Cerebellar nuclear complex (tissue), 1 donor: ENCODE measurements around the gene TDRD5.

Experiments
- DNase-seq, 2 experiments: peaks; one replicate each; lab custom pipeline; 2025; lab: John Stamatoyannopoulos, UW

The TDRD5 gene, protein sequence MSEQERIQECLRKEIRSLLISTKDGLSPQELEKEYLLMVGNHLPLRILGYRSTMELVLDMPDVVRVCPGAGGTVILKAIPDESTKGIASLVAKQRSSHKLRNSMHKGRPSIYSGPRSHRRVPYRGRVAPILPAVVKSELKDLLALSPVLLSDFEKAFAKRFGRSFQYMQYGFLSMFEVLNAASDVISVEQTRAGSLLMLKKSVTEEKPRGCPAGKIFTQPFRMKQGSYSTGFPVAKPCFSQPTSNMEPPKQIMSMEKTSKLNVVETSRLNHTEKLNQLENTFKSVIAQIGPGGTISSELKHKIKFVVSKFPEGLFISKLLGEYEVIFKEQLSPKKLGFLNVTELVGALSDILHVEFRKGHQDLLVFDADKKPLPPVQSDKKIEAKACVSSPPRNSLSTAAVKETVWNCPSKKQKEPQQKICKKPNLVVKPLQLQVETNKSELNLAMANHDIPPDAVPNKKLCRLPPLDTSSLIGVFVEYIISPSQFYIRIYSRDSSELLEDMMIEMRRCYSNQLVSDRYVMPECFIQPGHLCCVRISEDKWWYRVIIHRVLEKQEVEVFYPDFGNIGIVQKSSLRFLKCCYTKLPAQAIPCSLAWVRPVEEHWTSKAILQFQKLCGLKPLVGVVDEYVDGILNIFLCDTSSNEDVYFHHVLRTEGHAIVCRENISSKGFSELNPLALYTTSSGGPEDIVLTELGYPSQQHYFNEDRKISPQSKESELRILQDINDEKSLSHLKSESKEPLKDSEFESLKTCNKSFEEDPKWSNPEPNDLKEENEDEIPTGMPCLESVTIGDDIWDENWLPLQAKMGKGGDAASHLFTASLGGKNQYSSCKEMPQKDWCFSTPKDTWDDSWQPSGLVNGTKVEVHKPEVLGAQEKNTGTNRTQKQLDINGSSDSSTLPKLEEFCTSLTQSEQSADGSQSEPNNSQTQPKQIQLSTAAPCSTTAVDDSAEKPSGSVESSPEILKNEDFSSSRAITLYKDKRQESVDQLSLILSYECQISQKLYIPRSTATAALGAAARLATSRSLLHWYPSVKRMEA

DNA sequence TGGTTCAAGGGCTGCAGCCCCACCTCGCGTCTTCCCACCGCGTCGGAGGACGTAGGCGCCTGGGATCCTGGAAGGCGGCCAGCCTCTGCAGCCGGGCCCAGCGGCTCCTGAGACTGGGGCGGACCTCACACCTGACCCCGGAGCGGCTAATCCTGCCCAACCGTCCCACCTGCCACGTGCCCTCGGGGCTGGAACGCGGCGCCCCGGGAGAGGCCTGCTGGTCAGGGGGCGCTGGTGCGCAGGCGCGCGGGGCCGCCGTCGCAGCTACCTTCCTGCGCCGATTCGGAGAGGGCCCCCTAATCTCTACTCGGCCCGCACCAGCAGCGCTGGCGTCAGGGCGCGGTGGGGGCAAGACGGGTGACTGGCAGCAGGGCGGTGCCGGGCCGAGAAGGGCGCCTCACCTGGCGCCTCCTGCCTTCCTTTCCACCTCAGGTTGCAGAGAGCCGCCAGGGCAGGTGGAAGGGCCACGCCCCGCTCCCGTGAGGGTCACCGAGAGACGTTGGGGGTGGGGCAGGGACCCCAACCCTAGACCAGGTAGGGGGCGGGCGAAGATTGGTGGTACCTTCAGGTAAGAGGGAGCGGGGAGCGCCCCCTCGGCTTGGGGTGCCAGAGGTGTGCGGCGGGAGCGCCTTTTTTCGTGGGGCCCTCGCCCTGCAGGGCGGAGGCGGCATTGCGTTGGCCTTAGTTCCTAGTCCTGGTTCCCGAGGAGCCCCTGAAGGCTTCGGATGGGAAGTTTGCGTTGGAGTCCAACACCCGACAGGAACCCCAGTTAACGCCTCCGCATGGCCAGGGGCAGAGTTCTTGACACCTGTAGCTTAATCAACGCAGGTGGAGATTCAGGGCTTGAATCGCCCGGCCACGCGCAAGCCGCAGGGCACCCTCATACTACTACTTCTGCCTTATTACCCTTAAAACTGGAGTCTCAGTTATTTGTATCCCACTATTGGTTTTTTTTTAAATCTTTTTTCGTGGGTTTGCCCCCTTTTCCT, at the start of gene TDRD5:
Gene TDRD5, plus strand, starts transcription at position 241 of the 989 bp plus-strand sequence. CDS start 784 bp downstream, outside the sequence.
- DNase-seq = no peak

DNA sequence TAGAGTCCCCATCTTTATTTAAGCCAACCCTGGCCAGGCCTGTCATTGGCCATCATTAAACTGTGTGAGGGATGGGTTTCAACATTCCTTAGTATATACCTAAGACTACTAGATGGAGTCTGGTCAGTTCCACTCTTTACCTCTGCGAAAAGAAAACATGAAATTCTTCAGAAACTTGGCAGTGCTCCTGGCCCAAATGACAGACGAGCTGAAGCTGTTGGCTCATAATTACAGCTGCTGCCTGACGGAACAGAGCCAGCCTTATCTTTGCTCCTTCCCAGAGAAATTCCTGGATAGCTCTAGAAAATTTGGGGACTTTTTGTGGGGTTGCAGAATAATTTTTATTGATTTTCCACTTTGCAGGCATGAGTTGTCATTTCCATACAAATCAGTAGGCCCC, 46.3 kb upstream of the TDRD5 start:
- DNase-seq = no peak

DNA sequence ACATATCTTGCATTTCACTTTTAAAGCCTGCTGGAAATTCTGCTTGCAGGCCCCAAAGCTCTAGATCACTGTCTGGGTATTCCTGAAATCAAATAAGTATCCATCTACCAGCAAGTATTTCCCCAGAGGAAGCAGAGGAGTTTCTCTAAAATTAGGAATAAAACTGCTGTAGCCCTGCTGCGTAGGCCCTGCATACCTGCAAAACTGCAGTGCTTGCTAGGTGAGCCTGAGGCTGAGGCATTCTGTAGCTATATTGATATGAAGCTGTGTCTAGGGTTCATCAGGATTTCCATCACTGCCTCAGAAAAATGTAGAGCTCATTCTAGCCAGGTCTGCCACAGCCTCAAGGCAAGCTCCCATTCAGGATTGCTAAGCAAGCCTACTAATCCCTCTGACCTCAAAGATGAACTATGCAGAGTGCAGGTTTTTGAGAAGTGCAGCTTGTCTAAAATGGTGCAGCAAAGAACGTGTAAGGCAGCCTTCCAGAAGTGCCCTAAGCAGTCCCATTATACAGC, 44.6 kb upstream of the TDRD5 start:
- DNase-seq = no peak

DNA sequence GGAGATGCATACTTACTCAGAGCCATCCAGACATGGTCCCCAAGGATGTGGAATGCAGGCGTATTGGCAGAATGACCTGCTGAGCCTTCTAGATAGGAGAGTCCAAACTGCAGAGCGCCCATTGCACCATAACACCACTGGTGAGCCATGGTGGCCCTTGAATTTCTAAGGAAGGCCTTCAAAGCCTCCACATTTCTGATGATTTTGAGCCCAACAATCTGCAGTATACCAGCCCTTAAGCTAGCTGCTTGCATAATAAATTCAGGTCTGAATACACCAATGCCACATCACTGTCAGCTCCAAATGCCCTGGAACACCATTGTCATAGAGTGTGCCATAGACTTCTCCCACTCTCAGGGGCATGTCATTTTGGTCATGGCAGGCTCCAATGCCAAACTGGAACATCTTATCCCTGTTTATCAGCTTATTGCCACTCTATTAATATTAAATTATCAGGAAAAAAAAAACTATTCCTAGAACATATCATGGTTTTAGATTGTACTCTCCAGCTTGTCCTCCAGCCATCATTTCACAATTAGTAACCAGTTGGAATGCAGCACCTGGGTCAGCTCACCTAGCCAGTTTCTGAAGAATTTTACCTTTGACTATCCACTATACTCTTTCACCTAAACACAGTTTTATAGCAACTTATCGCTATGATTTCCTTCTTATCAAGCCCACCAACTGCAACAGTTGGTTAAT, 42.8 kb upstream of the TDRD5 start:
- DNase-seq = no peak

DNA sequence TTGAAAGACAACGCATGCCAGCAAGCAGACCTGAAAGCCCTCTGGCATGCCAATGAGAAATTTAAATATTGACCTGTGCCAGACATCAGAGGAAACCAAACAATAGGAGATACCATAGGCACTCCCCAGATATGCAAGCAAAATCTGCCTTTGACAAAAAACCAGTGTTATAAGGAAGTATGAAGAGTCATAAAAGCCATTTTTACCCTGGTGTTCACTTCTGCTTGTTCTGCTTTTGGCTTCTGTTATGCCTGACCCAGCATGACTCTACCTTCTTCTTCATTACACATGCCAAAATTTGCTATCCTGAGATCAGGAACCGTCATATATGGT, 42.3 kb upstream of the TDRD5 start:
- DNase-seq = no peak

DNA sequence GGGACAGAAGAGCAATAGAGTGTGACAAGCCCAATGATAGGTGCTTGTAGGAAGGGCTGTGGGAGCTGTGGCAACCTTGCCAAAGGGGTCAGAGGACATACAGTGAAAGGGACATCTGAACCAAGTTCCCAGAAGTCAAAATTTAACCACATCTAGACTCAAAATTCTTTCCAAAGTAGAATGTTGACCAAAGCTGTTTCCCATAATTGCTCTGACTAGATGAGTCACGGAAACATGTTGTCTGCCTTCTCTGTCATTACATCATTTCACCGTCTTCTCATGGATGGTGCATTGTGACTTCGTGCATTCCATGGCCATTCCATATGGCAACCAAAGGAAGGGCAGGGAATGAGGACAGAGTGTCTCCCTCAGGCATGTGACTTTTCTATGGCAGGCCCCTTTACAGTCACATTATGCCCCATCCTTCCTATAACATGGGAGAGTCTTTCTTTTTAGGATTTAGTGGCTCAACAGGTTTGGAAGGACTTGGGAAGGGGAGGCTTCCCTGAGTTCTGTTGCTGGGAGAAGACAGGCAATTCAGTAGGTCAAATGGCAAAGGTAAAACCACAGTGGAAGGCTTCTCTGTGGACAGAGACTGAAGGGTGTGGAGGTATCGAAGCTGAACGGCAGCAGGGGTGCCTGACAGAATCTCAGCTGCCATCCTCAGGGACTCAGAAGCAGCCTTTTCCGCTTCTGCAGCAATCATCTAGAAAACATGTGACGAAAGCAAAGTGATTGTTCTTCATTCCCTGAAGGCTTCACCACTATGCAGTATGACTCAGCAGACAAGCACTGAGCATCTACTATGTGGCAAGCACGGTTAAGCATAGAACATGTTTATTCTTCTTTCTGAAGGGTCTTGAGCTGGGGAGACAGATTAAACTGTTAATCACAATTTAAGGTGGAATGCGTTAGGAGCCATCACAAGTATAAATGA, 40.6 kb upstream of the TDRD5 start:
- DNase-seq = no peak

DNA sequence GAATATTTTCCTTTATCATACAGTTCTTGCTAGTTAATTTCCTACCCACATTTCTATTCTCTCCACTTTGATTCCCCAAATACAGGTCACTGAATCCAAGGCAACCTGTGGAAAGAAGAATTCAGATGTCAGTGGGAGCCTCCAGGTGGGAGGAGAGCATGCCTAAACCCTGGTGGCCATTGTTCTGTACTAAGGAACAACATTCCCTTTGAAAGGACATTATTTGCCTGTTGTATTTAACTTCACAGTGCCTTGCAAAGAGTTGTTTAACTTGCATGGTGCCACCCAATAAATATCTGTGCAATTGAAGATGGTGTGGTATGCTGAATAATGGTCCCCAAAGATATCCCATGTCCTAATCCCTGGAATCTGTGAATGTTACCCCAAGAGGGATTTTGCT, 37.2 kb upstream of the TDRD5 start:
- no peak for DNase-seq

DNA sequence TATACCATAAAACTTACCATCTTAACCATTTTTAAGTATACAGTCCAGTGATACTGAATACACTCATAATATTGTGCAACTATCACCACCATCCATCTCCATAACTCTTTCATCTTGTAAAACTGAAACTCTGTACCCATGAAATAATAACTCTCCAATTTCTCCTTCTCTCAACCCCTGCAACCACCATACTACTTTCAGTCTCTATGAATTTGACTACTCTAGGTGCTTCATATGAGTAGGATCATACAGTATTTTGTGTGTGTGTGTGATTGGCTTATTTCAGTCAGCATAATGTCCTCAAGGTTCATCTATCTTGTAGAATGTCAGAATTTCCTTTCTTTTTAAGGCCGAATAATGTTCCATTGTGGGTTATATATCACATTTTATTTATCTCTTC, 33.6 kb upstream of the TDRD5 start:
- no peak for DNase-seq

DNA sequence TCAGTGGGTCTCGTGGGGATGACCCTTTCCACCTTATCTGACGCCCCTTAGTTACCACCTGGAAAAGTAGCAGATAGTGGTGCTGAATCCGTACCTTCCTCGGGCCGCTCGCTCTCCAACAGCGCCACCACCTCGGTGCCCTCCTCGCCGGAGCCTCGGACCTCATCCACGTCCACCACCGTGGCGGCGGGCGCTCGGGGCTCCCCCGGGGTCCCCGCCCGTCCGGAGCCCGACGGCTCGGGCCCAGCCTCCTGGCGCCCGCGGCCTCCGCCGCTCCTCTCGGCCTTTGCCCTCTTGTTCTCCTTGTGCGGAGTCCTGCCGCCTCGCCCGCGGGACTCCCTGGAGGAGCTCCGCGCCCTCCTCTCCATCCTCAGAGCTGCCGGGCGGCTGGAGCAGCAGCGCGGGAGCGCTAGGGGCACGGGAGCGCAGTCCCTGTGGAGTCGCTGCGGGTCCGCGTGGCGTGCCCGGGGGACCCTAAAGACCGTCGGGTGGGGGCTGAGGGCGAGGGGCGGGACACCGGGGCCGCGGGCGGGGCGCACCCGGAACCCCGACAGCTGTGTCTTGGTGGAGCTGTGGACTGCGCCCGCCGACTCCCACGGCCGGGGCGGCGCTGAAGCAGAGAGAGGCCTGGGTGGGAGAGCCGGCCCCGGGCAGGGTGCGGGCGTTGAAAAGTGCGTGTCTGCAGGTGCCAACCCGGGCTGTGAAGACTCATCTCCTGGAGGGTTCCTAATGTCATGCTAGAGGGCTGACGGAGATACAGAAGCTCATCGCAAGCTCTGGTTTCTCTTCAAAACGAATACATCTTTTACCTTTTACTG, 15.9 kb upstream of the TDRD5 start, which contains the start of gene NPHS2:
Gene NPHS2, minus strand, starts transcription at position 452 of the 818 bp plus-strand sequence. Its CDS starts 84 bp downstream, at position 368.
- no peak for DNase-seq

DNA sequence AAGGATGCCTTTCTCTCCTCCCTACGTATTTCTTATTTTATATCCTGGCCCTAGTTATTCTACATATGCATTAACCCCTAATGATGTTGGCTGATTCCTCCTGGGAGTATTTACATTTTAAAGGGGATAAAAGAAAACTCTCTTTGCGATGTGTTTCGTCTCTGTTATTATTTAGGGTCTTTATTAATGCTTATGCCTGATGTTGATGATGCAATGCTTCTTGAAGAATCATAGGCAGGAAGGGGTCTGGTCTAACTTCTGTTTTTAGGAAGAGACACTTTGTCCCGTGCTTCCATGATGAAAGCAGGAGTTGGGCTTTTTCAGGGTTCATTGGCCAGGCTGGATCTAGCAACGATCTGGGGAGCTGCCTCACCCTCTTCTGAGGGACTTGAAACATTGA, 15.1 kb upstream of the TDRD5 start:
- no peak for DNase-seq

DNA sequence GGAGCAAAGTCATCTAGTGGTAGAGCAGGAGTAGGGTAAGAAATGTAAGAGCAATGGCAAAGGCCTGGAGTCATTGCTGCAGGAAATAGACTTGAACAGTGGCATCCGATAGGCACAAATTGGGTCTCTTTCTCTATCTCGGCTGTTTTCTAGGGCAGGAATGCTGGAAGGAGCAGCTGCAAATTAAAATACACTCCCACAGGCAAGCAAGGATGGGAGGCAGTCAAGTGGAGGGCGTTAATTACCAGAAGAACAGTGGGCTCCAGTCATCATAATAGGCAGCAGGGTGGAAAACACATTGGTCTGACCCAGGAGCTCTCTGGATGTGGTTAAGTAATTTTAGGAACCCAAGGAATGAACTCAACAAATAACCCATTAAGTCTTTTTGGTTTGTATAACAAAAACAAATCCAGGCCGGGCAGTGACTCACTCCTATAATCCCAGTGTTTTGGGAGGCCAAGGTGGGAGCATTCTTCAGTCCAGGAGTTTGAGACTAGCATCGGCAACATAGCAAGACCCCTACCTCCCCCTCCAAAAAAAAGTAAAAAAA, 7.8 kb upstream of the TDRD5 start:
- no peak for DNase-seq

DNA sequence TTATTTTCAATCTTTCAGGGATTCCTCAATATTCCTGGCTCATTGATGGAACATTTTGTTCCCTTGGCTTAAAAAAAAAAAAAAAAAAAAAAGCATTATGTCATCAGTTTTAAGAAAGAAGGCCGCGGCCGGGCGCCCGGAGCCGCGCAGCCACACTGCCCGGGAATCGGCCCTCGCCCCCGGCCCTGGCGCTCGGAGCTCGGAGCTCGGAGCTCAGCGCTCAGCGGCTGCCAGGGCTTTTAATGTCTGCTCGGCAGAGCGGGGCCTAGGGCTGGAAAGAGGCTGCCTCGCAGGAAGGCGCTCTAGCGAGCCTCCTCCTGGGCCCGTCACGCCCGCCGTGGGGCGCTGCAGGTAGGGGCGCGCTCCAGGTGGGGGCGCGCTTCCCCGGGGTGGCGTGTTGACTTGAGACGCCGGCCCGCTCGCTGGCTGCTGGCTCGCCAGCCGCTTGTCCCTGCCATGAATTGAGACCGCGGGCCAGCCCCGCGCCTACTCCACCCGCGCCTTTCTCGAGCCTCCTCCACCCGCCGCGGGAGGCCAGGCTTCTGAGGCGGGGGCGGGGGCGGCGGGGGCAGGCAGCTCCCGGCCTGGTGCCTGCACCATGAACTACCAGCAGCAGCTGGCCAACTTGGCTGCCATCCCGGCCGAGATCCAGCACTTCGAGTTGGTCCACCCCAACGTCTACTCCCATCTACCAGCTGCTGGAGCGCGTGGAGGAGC, 5.4 kb upstream of the TDRD5 start:
- DNase-seq = no peak

DNA sequence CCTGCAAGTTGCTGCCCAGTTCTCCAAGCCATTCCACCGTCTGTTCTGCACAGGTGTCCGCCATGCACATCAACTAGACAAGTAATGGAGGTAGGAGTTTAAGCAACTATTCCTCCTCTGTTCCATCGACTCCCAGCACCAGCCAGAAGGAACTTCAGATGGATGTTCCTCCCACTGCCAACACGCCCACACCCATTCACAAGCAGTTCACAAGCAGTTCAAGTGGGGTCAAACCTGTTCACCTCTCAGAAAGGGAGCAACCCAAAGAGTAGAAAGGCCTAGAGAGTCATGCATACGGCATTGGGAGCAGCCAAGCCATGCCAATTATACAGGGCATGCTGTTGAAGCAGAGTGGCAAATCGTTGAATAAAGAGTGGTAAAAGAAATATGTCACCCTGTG, 4.3 kb upstream of the TDRD5 start:
- DNase-seq = no peak

DNA sequence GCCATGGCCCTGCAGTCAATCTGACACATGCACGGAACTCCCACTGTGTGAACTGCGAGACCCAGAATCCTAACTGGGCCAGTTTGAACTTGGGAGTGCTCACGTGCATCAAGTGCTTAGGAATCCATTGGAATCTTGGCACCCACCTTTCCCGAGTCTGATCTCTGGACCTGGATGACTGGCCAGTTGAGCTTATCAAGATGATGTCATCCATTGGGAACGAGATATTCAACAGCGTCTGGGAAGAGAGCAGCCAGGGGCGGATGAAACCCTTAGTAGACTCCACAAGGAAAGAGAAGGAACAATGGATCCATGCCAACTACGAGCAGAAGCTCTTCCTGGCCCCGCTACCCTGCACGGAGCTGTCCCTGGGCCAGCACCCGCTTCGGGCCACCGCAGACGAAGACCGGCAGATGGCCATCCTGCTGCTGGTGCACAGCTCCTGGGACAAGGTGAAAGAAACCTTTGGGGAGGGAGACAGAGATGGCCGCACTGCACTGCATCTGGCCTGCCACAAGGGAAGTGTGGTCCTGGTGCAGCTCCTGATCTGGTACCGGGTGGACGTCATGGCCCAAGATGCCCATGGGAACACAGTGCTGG, 3.1 kb upstream of the TDRD5 start:
- no peak for DNase-seq

DNA sequence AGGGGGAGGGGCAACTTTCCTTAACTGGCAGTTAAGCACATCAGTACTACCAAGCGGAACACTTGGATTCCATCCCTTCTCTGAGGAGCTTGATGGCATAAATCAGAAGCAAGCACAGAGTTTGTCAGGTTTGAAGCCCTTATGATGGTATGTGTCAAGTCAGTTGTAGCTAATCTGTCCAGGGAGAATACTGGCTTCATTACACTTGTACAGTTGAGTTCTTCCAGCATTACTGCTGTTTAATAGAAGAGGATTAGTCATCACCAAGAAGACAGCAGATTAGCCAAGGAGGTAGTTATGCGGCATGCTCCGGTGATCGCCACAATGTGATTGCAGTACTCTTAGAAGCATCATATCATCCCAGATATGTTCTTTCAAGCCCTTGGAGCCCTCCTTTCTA, 2.1 kb upstream of the TDRD5 start:
- DNase-seq = no peak

DNA sequence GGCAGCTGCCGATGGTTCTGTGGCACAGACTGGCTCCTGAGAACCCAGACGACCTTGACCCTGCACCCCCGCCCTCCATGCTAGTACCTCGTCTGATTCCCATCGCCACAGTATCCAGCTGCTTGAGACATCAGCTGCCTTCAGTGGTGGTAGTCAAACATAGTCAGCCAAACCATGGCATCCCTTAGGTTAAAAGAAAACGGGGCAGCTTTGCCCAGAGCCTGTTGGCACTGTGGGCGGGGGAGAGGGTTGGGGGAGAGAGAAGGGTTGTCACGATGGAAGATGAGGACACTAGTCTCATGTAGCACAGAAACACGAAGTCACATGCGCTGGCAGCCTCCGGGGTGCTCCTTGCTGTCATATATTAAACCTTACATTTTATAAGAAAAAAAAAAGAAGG, 961 bp upstream of the TDRD5 start:
- DNase-seq = no peak

DNA sequence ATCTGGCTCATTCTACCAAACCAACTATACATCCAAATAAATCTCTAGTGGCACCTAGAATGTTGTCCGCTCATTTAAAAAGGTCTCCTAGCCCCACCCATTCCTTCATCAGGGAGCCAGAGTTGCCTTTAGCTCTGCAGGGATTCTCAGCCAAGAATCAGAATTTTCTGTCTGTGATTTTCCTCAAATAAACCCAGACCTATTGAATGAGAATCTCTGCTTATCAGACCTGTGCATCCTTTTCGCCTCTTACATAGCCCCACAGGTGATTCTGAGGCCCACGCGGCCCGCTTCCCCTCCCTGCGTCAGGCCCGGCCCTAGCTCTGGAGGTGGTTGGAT, 410 bp upstream of the TDRD5 start:
- DNase-seq = no peak
